Natural killer cell treated with Interleukin-12 subunit alpha and Interleukin-12 subunit beta and Interleukin-15 and Interleukin-18, amount 100 ng/mL, for 72 hours (primary cell): ENCODE data around the gene NMNAT2. TPM values are rescaled to one million over a fixed set of nuclear protein-coding genes. Genes with fewer than 3 reads are reported as not detected.

ENCODE experiments used
- ATAC-seq, 2 donors: fragments of 150-1000 bp; cut with Tn5 transposase in 1 of 2; sonication (Bioruptor Pico), chemical (Tn5 transposase) in 1 of 2; 2 replicates each; pipeline ENCODE4 v1.10.0; 2021
- DNase-seq: peaks from one replicate; pipeline ENCODE4 v3.0.0; 2022; ENCODE audit warnings: low spot score
- H3K27ac Mint-ChIP-seq, 2 donors: 1 replicate in 1 of 2; 2 replicates in 1 of 2; pipeline ENCODE4 v1.8.0; 2022; ENCODE audit warnings: mixed read lengths in 2 of 2, mild to moderate bottlenecking in 1 of 2, moderate library complexity in 1 of 2
- H3K27me3 Mint-ChIP-seq, 2 donors: 1 replicate in 1 of 2; 2 replicates in 1 of 2; pipeline ENCODE4 v1.8.0; 2022; ENCODE audit warnings: mixed read lengths in 2 of 2
- H3K36me3 Mint-ChIP-seq: one replicate; pipeline ENCODE4 v1.8.0; 2022; ENCODE audit warnings: mixed read lengths
- H3K4me1 Mint-ChIP-seq, 2 donors: 1 replicate in 1 of 2; 2 replicates in 1 of 2; pipeline ENCODE4 v1.8.0; 2022; ENCODE audit warnings: low read depth in 2 of 2, mixed read lengths in 2 of 2, mild to moderate bottlenecking in 1 of 2
- H3K4me3 Mint-ChIP-seq: one replicate; pipeline ENCODE4 v1.8.0; 2022; ENCODE audit warnings: mixed read lengths
- H3K9me3 Mint-ChIP-seq: 2 replicates; pipeline ENCODE4 v1.8.0; 2022; ENCODE audit warnings: mixed read lengths
- total RNA-seq, 2 donors: library from RNA; stranded (reverse); gene quantifications; one replicate each; pipeline ENCODE4 v1.2.3, GENCODE V29; 2022

Gene NMNAT2
- total RNA-seq, 2 donors from 2014 or later = not detected

DNA sequence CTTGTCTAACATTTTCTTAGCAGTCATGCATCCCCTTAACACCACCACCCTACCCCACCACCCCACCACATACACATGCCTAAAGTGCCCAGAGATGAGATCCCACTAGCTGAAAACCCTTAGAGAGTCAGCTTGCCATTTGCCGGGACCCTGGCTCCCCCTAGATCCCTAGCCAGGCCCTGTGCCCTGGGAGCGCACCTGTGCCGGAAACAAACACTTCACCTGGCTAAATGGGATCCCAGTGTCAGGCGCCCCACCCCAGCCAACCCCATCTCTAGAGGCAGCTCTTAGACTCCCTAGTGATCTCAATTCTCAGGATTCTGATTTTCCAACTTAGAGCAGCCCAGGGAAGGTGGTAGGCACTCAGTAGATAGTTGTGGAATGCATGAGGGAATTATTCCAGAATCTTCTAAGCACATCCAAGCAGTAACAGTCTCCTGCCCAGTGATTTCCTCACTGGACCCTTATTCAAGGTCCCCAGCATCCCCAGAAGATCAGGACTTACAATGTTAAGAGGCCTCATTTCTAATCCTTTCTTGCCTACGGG, 126.9 kb downstream of the NMNAT2 start:
- H3K36me3 Mint-ChIP-seq = no peaks in the 10 kb centered on the region
- H3K4me3 Mint-ChIP-seq = no peak overlapping the region
- ATAC-seq (no peak), DNase-seq (no peak)
- H3K27me3 Mint-ChIP-seq = peaks cover 0 to 7% of the 10 kb centered on the region in 2 donors
- no peaks in the 10 kb centered on the region for H3K4me1 Mint-ChIP-seq
- H3K9me3 Mint-ChIP-seq = no peaks in the 10 kb centered on the region
- H3K27ac Mint-ChIP-seq = no peak overlapping the region

DNA sequence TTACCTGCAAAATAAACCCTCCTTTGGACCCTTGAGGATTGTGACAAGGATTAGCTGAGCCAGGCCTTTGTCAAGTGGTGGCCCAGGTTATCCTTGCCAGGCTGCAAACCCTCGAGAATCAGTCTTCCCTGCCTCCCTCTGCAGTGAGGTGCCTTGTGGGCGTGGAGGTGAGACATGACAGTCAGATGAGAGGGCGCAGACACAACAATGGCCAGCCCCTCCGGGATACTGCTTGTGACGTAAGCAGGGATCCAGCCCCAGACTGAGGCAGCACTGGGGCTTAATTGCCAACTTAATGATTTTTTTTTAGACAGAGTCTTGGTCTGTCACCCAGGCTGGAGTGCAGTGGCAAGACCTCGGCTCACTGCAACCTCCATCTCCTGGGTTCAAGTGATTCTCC, 127.6 kb downstream of the NMNAT2 start:
- ATAC-seq (no peak), DNase-seq (no peak)
- Mint-ChIP-seq H3K36me3 (no peaks in the 10 kb centered on the region), H3K27me3 (peaks cover 0 to 4% of the 10 kb centered on the region in 2 donors), H3K4me1 (no peaks in the 10 kb centered on the region), H3K9me3 (no peaks in the 10 kb centered on the region), H3K27ac (no peak overlapping the region), H3K4me3 (no peak overlapping the region)

DNA sequence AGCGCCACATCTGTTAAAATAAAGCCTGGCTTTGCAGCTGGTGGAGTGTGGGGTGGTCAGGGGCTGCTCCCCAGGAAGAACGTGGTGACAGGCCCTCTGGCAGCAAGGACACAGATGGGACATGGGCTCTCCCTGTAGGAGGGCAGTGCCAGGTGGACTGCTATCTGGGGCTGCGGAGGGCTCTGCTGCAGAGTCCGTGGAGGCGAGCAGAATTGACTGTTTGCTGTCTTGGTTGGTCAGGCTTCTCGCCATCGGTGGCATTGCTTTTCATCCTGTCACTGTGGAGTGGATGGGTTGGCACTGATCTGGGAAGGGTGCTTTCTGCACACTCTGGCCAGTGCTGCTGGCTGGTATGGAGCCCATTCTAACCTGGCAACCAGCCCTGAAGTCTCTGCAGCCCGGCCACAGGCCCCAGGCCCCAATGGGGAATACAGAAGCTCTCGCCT, 129.1 kb downstream of the NMNAT2 start:
- Mint-ChIP-seq H3K36me3 (no peaks in the 10 kb centered on the region), H3K27me3 (peaks cover 6 to 8% of the 10 kb centered on the region in 2 donors), H3K9me3 (no peaks in the 10 kb centered on the region), H3K4me1 (no peaks in the 10 kb centered on the region), H3K4me3 (no peak overlapping the region), H3K27ac (no peak overlapping the region)
- ATAC-seq (peak; percentile 2 to 22), DNase-seq (no peak)

DNA sequence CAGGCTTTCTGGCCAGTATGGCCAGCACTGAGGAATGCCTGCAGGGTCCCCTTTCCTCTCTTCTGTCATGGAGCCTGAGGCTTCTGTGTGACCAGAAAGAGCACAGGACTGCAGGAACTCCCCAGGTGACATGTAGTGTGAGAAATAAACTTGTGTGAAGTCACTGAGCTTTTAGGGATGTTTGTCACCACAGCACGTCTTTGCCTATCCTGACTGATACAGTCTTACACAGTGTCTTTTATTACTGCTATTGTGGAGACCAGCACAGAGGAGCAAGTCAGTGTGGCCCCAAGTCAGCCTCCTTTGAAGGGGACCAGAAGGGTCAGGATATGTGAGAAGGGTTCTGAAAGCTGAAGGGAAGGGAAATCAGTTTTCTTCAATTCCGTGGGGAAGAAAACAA, 129.6 kb downstream of the NMNAT2 start:
- no peaks in the 10 kb centered on the region for H3K4me1 Mint-ChIP-seq
- H3K4me3 Mint-ChIP-seq = no peak overlapping the region
- ATAC-seq (peak in 1 of 2 donors; percentile 25), DNase-seq (no peak)
- H3K27me3 Mint-ChIP-seq = peaks cover 8% of the 10 kb centered on the region in 2 donors
- H3K27ac Mint-ChIP-seq = no peak overlapping the region
- no peaks in the 10 kb centered on the region for H3K36me3 Mint-ChIP-seq
- no peaks in the 10 kb centered on the region for H3K9me3 Mint-ChIP-seq

DNA sequence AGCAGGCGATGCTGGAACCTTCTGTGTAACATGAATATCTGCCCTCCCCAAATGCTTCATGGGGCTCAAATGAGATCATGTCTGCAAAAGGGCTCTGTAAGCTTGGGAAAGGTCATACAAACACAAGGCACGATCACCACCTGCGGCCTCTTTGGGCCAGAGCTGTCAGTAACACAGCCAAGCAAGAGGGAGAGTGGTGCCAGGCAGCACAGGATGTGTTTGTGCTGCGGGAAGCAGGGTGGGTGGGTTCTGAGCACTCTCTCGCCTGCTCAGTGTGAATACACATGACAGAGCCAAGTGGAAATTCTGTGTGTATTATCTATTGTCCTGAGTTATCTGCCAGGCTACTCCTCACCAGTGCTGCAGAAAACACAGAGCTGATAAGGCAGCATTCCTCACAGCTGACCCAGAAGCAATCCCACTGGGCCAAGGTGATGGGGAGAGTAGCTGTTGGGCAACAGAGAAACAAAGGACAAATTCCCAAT, 130.9 kb downstream of the NMNAT2 start:
- Mint-ChIP-seq H3K4me3 (no peak overlapping the region), H3K36me3 (no peaks in the 10 kb centered on the region), H3K4me1 (no peaks in the 10 kb centered on the region), H3K9me3 (no peaks in the 10 kb centered on the region), H3K27me3 (peaks cover 8 to 9% of the 10 kb centered on the region in 2 donors), H3K27ac (no peak overlapping the region)
- ATAC-seq (no peak), DNase-seq (no peak)

DNA sequence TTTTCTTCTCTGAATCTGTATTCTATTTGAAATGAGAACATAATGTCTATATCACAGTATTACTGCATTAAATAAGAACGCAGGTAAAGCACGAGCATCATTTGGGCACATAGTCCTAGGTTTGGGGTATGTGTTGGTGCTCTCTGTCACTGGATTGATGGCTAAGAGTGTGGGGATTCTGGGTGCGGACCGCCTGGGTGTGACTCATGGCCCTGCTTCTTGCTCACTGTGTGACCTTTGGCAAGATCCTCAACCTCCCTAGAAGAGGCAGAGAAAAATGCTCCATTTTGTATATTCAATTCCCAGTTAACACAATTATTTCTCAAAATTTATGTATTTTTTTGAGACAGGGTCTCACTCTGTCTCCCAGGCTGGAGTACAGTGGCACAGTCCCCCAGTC, 132.4 kb downstream of the NMNAT2 start:
- no peaks in the 10 kb centered on the region for H3K9me3 Mint-ChIP-seq
- ATAC-seq (no peak), DNase-seq (no peak)
- no peaks in the 10 kb centered on the region for H3K36me3 Mint-ChIP-seq
- peaks cover 8 to 9% of the 10 kb centered on the region in 2 donors for H3K27me3 Mint-ChIP-seq
- H3K4me1 Mint-ChIP-seq = no peaks in the 10 kb centered on the region
- H3K4me3 Mint-ChIP-seq = no peak overlapping the region
- H3K27ac Mint-ChIP-seq = no peak overlapping the region

DNA sequence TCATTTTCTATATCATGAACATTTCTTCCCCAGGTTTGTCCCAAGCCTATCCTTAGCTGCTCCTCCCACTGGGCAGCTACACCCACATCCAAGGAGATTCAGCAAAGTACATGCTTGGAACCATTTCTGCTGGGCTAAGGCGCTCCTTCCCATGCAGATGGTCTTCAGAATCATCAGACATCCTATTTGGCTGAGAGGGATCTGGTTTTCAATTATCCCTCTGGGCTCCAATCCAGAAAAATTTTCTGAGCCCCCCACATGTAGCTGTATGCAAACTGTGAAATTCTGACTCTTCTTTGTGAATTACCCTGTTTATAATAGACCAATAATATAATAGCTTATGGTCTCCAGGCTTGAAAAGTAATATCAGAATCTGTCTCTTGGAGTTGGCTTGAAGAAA, 132.9 kb downstream of the NMNAT2 start:
- Mint-ChIP-seq H3K36me3 (no peaks in the 10 kb centered on the region), H3K27me3 (peaks cover 8 to 9% of the 10 kb centered on the region in 2 donors), H3K27ac (no peak overlapping the region), H3K4me1 (no peaks in the 10 kb centered on the region), H3K9me3 (no peaks in the 10 kb centered on the region), H3K4me3 (no peak overlapping the region)
- no peak for ATAC-seq
- no peak for DNase-seq

DNA sequence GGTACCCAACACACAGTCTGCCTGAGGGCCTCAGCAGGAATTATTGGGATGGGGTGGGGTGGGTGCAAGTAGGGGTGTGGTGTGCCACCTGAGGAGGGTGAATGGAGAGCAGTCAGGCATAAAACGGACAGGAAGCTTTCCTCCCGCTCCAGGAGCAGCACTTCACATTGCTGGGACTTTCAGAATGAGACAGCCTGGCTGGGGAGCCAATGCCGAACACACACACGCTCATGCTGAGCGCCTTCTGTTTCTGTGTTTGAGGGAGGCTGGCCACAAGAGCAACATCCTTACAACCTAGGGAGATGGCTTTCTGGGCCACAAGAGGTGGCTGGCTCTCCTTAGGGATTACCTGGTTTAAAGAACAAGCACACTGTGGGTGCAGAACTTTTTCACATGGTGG, 134.1 kb downstream of the NMNAT2 start:
- no peaks in the 10 kb centered on the region for H3K9me3 Mint-ChIP-seq
- H3K27ac Mint-ChIP-seq = no peak overlapping the region
- ATAC-seq (no peak), DNase-seq (no peak)
- peaks cover 0 to 2% of the 10 kb centered on the region in 2 donors for H3K4me1 Mint-ChIP-seq
- H3K27me3 Mint-ChIP-seq = peaks cover 8 to 9% of the 10 kb centered on the region in 2 donors
- H3K36me3 Mint-ChIP-seq = no peaks in the 10 kb centered on the region
- H3K4me3 Mint-ChIP-seq = no peak overlapping the region

DNA sequence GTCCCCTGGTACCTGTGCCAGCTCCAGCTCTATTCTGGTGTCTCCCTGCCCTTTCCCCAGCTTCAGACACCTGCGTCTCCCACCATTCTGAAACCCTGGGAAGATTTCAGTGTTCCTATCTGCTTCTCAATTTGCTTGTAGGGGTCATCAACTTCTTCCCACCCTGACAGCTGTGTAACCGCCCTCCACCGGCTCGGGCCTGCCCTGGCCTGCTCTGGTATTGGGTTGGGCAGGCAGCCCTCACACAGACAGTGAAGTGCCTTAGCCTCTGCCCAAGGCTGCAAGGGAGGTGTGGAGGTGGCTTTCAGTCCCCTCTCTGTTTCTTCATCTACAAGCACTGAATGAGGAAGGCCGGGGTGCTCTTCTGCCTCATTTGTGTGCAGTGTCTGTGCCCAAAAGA, 134.9 kb downstream of the NMNAT2 start:
- H3K4me1 Mint-ChIP-seq = peaks cover 0 to 2% of the 10 kb centered on the region in 2 donors
- no peak overlapping the region for H3K4me3 Mint-ChIP-seq
- H3K27ac Mint-ChIP-seq = no peak overlapping the region
- DNase-seq (no peak), ATAC-seq (no peak)
- H3K27me3 Mint-ChIP-seq = peaks cover 8 to 9% of the 10 kb centered on the region in 2 donors
- H3K36me3 Mint-ChIP-seq = no peaks in the 10 kb centered on the region
- no peaks in the 10 kb centered on the region for H3K9me3 Mint-ChIP-seq

DNA sequence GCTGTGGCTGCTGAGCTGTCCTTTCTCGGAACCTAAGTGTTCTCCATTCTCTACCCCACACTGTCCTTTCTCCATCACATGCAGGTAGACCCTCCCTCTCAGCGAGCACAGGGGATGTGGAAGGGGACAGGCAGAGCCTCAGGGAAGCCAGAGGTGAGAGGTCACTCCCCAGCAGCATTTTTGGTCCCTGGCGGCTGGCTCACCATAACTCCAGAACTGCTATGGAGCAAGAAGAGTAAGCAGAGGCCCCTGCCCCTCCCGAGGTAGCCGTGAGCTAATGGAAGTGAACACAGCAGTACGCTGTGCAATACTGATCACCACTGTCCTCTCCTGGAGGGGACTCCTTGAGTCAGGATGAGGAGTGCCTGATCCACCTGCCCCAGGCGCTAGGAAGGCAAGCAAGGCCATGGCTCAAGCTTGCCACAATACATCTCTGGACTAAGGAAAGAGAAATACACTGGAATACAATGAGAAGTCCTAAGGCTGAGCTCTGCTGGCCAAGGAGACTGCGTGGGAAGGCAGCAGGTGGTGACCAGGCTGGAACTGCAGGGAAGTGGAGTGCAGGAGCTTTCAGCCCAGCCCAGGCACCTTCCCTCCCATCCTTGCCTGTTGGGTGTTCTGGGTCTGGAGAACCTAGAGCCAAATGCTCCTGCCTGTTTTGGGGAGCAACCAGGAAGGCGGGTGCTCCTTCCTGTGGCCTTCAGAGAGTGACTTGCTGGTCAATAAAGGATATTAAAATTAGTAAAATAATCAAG, 135.9 kb downstream of the NMNAT2 start:
- Mint-ChIP-seq H3K27ac (no peak overlapping the region), H3K36me3 (no peaks in the 10 kb centered on the region), H3K9me3 (no peaks in the 10 kb centered on the region), H3K4me1 (peaks cover 0 to 2% of the 10 kb centered on the region in 2 donors), H3K4me3 (no peak overlapping the region), H3K27me3 (peaks cover 8 to 9% of the 10 kb centered on the region in 2 donors)
- no peak for ATAC-seq
- DNase-seq = no peak

DNA sequence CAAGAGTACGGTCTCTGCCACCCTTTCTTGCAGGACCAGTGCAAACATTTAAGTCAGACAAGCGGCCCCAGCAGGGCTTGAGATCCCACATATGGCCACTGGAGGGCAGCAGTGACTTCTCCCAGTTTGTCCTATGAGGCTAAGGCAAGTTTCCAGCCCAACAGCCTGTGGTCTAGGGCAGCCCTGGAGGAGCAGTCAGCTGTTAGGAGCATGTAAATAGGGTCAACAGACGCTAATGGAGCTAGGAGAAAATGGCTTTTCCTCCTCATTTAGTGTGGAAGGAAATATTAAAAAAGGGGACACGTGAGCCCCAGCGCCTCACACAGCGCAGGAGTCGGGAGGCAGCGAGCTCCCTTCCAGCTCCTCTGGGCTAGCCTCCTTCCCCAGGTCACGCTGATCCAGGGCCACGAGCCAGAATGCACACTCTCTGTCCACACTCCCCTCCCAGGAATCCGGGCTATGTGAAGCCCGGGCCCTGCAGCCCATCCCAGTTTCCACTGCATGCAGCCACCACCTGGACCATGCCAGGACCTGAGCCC, 136.6 kb downstream of the NMNAT2 start:
- H3K4me3 Mint-ChIP-seq = no peak overlapping the region
- peaks cover 8 to 9% of the 10 kb centered on the region in 2 donors for H3K27me3 Mint-ChIP-seq
- H3K27ac Mint-ChIP-seq = no peak overlapping the region
- no peaks in the 10 kb centered on the region for H3K9me3 Mint-ChIP-seq
- peaks cover 0 to 2% of the 10 kb centered on the region in 2 donors for H3K4me1 Mint-ChIP-seq
- peak; percentile 61 to 72 for ATAC-seq
- H3K36me3 Mint-ChIP-seq = no peaks in the 10 kb centered on the region
- peak; percentile 71 for DNase-seq

DNA sequence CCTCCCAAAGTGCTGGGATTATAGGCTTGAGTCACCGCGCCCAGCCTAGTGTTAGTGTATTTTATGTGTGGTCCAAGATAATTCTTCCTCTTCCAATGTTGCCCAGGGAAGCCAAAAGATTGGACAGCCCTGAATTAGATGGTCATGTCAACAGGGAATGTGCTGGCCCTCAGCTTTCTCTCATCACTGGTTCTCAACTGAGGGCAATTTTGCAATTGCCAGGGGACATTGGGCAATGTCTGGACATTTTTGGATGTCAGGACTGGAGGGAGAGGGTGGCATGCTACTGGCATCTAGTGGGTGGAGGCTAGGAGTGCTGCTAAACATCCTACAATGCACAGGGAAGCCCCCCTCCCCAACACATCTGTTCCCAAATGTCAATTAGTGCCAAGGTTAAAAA, 137.1 kb downstream of the NMNAT2 start:
- Mint-ChIP-seq H3K4me3 (no peak overlapping the region), H3K27ac (no peak overlapping the region), H3K4me1 (peaks cover 0 to 2% of the 10 kb centered on the region in 2 donors), H3K36me3 (no peaks in the 10 kb centered on the region), H3K27me3 (peaks cover 8 to 9% of the 10 kb centered on the region in 2 donors), H3K9me3 (no peaks in the 10 kb centered on the region)
- ATAC-seq (no peak), DNase-seq (no peak)

DNA sequence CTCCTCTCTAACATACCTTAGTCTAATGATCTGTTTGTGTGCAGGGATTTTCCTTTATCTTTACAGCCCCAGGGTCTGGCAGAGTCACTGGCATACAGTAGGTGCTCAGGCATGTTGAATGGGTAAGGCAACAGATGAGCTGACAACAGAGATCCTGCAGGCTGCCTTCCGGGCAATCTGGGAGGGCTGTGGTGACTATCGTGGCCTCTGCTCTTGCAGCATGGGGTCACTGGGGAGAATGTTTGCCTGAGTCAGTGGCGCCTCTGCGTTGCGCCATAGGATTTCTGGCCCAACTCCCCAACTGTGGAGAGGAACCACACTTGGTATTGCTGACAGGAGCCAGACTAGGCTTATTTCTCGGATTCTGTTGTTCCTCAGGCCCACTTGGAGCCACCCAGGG, 138.3 kb downstream of the NMNAT2 start:
- DNase-seq = no peak
- no peaks in the 10 kb centered on the region for H3K36me3 Mint-ChIP-seq
- peaks cover 8 to 9% of the 10 kb centered on the region in 2 donors for H3K27me3 Mint-ChIP-seq
- H3K4me3 Mint-ChIP-seq = no peak overlapping the region
- ATAC-seq = no peak
- H3K9me3 Mint-ChIP-seq = no peaks in the 10 kb centered on the region
- H3K4me1 Mint-ChIP-seq = peaks cover 0 to 2% of the 10 kb centered on the region in 2 donors
- H3K27ac Mint-ChIP-seq = no peak overlapping the region
